Activated B cell treated with CpG ODN at 0.5 μM for 24 hours (primary cell): Measurements from ENCODE around the gene STIM2. TPM values are rescaled to one million over a fixed set of nuclear protein-coding genes. Genes with fewer than 3 reads are reported as not detected.

Experiments used
- ATAC-seq: fragments of 200-7000 bp; cut with Tn5 transposase; one replicate; pipeline ENCODE4 v1.10.0; 2021; ENCODE audit warnings: low read depth, mild to moderate bottlenecking, moderate library complexity
- CTCF ChIA-PET: fragments of 350-600 bp; sonication (Branson Sonifier 250); formaldehyde crosslinking; loops from one replicate; lab custom pipeline; 2021; ENCODE audit warnings: antibody characterized with exemption; lab: Charles Lee
- POLR2A ChIA-PET: fragments of 350-600 bp; sonication (Branson Sonifier 250); formaldehyde crosslinking; loops from one replicate; lab custom pipeline; 2021; ENCODE audit warnings: antibody characterized with exemption; lab: Charles Lee
- DNase-seq: peaks from one replicate; pipeline ENCODE4 v3.0.0; 2022
- H3K27ac Mint-ChIP-seq: one replicate; pipeline ENCODE4 v1.8.0; 2020; ENCODE audit warnings: mixed read lengths
- H3K27me3 Mint-ChIP-seq: one replicate; pipeline ENCODE4 v1.8.0; 2021; ENCODE audit warnings: mixed read lengths
- H3K36me3 Mint-ChIP-seq: one replicate; pipeline ENCODE4 v1.8.0; 2021; ENCODE audit warnings: low read depth, mixed read lengths
- H3K4me1 Mint-ChIP-seq: one replicate; pipeline ENCODE4 v1.8.0; 2021; ENCODE audit warnings: mixed read lengths
- H3K4me3 Mint-ChIP-seq: one replicate; pipeline ENCODE4 v1.8.0; 2020; ENCODE audit warnings: mild to moderate bottlenecking, mixed read lengths
- H3K9me3 Mint-ChIP-seq: one replicate; pipeline ENCODE4 v1.8.0; 2020; ENCODE audit warnings: mixed read lengths
- CTCF ChIP-seq: fragments of 200-600 bp; IDR thresholded peaks from one replicate; pipeline ENCODE4 v1.8.0; 2022; ENCODE audit warnings: antibody characterized with exemption, mild to moderate bottlenecking
- intact Hi-C: fragments of 100-400 bp; cut with micrococcal nuclease; formaldehyde crosslinking; loops from one replicate; pipeline ENCODE4 v1.15.1; 2024
- total RNA-seq: library from RNA; stranded (reverse); gene quantifications from 2 replicates; pipeline ENCODE4 v1.2.3, GENCODE V29; 2022

STIM2 gene
- total RNA-seq, 1 donor from 2014 or later = 59.8 TPM

GRCh38 chr4:26896636-26897035 lies 36.0 kb downstream of the STIM2 start:
- ChIA-PET CTCF (no interaction called here), POLR2A (no interaction called here)
- intact Hi-C loops = loop anchor here (5.0 kb wide), 1 partner anchor 34 kb away; the partner anchor contains the start of gene STIM2
- Mint-ChIP-seq H3K27me3 (no peaks in the 10 kb centered on the region), H3K36me3 (peaks cover 24% of the 10 kb centered on the region), H3K9me3 (no peaks in the 10 kb centered on the region), H3K4me1 (peaks cover 77% of the 10 kb centered on the region), H3K27ac (no peak overlapping the region), H3K4me3 (no peak overlapping the region)
- no peak for TF ChIP-seq CTCF
- ATAC-seq (no peak), DNase-seq (no peak)

- Mint-ChIP-seq H3K9me3 (no peaks in the 10 kb centered on the region), H3K4me3 (no peak overlapping the region), H3K27ac (no peak overlapping the region), H3K36me3 (peaks cover 8% of the 10 kb centered on the region), H3K4me1 (peaks cover 78% of the 10 kb centered on the region), H3K27me3 (no peaks in the 10 kb centered on the region)
- ChIA-PET POLR2A (interaction anchor here (1.3 to 1.5 kb wide), 2 partner anchors 13 to 38 kb away, joined by 5 to 8 read pairs; no protein-coding TSS in a partner anchor), CTCF (no interaction called here)
- intact Hi-C loops = loop anchor here (2.0 to 5.0 kb wide), 2 partner anchors 13 to 38 kb away; partner anchors contain the start of gene STIM2
- ATAC-seq = no peak
- no peak for DNase-seq
- TF ChIP-seq CTCF = no peak
Observed at GRCh38 chr4:26899991-26900390, 39.4 kb downstream of the STIM2 start.

- CTCF ChIA-PET = no interaction called here
- intact Hi-C loops = no loop called here
Observed at GRCh38 chr4:26900765-26901164, 40.1 kb downstream of the STIM2 start.

GRCh38 chr4:26905172-26905571 lies 44.5 kb downstream of the STIM2 start:
- ChIA-PET POLR2A (no interaction called here), CTCF (no interaction called here)
- ATAC-seq = no peak
- peaks cover 79% of the 10 kb centered on the region for H3K4me1 Mint-ChIP-seq
- no peaks in the 10 kb centered on the region for H3K36me3 Mint-ChIP-seq
- intact Hi-C loops = loop anchor here (2.0 kb wide), 1 partner anchor 18 kb away; no protein-coding TSS in a partner anchor
- H3K9me3 Mint-ChIP-seq = no peaks in the 10 kb centered on the region
- no peak overlapping the region for H3K4me3 Mint-ChIP-seq
- peak overlapping the region; percentile 25 for H3K27ac Mint-ChIP-seq
- H3K27me3 Mint-ChIP-seq = no peaks in the 10 kb centered on the region
- TF ChIP-seq CTCF = no peak
- no peak for DNase-seq

More at GRCh38 chr4:26900765-26901164, 40.1 kb downstream of the STIM2 start:
- H3K4me1 Mint-ChIP-seq = peaks cover 78% of the 10 kb centered on the region
- H3K9me3 Mint-ChIP-seq = no peaks in the 10 kb centered on the region
- POLR2A ChIA-PET = interaction anchor here (1.3 kb wide), 1 partner anchor 39 kb away, joined by 8 read pairs; no protein-coding TSS in a partner anchor
- H3K36me3 Mint-ChIP-seq = peaks cover 6% of the 10 kb centered on the region
- H3K4me3 Mint-ChIP-seq = no peak overlapping the region
- H3K27me3 Mint-ChIP-seq = no peaks in the 10 kb centered on the region
- peak overlapping the region; percentile 47 for H3K27ac Mint-ChIP-seq
- DNase-seq (no peak), ATAC-seq (no peak)
- TF ChIP-seq CTCF = no peak

GRCh38 chr4:26907731-26908599 lies 47.3 kb downstream of the STIM2 start:
- Mint-ChIP-seq H3K9me3 (no peaks in the 10 kb centered on the region), H3K36me3 (no peaks in the 10 kb centered on the region), H3K27ac (peak overlapping the region; percentile 35), H3K27me3 (no peaks in the 10 kb centered on the region), H3K4me3 (no peak overlapping the region), H3K4me1 (peaks cover 82% of the 10 kb centered on the region)
- ChIA-PET CTCF (no interaction called here), POLR2A (no interaction called here)
- intact Hi-C loops = no loop called here
- TF ChIP-seq CTCF = no peak
- ATAC-seq = no peak
- no peak for DNase-seq
